Measurements from ENCODE around the gene JPH4.
"Not testable (repeated sequence)": the region's sequence is repeated elsewhere in the genome, so short reads cannot be mapped to it uniquely, and the experiment has no call there.

Gene JPH4

DNA sequence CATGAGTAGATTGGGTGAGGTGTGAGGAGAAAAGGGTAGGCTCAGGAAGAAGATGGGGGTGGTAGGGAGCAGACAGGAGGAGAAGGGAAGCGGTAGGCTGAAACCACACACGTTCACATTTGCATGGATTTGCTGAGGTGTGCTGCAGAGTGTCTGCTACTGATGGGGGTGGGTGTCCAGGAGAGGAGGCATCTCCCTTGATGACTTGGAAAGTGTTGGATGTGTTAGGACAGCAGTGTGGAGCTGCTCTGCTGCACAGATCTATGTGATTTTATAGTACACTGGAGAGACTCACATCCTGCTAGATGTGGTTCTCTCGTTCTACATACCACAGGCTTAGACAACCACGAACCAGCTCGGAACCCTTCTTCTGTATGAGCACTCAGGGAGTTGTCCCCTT, 36.3 kb downstream of the JPH4 start:
- DNase-seq (ENCODE audit: low read depth, low spot score), result no peak
- TF ChIP-seq, protein P1, sequence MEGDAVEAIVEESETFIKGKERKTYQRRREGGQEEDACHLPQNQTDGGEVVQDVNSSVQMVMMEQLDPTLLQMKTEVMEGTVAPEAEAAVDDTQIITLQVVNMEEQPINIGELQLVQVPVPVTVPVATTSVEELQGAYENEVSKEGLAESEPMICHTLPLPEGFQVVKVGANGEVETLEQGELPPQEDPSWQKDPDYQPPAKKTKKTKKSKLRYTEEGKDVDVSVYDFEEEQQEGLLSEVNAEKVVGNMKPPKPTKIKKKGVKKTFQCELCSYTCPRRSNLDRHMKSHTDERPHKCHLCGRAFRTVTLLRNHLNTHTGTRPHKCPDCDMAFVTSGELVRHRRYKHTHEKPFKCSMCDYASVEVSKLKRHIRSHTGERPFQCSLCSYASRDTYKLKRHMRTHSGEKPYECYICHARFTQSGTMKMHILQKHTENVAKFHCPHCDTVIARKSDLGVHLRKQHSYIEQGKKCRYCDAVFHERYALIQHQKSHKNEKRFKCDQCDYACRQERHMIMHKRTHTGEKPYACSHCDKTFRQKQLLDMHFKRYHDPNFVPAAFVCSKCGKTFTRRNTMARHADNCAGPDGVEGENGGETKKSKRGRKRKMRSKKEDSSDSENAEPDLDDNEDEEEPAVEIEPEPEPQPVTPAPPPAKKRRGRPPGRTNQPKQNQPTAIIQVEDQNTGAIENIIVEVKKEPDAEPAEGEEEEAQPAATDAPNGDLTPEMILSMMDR (IDR thresholded peaks at IDR 0.05; ENCODE audit: low read depth, low read length), result no peak
- in situ Hi-C loops (cut with HindIII; ENCODE audit: low sequenced_read_pairs), result no loop called here
- H3K4me3 ChIP-seq (ENCODE audit: low read depth, low read length), result no peak overlapping the region

DNA sequence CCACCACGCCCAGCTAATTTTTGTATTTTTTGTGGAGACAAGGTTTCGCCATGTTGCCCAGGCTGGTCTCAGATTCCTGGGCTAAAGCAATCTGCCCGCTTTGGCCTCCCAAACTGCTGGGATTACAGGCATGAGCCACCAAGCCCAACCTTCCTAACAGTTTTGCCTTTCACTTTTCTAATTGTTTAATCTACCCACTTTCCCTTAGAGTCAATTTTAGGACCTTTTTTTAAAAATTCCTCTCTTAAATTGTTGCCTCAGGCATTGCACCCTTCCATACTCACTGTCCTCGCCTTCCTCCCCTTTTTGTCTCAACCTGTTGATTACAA, 38.5 kb downstream of the JPH4 start:
- TF ChIP-seq, protein P1 (IDR thresholded peaks at IDR 0.05; ENCODE audit: low read depth, low read length), result no peak
- DNase-seq (ENCODE audit: low read depth, low spot score), result no peak
- in situ Hi-C loops (cut with HindIII; ENCODE audit: low sequenced_read_pairs), result no loop called here
- no peak overlapping the region for H3K4me3 ChIP-seq (ENCODE audit: low read depth, low read length)

DNA sequence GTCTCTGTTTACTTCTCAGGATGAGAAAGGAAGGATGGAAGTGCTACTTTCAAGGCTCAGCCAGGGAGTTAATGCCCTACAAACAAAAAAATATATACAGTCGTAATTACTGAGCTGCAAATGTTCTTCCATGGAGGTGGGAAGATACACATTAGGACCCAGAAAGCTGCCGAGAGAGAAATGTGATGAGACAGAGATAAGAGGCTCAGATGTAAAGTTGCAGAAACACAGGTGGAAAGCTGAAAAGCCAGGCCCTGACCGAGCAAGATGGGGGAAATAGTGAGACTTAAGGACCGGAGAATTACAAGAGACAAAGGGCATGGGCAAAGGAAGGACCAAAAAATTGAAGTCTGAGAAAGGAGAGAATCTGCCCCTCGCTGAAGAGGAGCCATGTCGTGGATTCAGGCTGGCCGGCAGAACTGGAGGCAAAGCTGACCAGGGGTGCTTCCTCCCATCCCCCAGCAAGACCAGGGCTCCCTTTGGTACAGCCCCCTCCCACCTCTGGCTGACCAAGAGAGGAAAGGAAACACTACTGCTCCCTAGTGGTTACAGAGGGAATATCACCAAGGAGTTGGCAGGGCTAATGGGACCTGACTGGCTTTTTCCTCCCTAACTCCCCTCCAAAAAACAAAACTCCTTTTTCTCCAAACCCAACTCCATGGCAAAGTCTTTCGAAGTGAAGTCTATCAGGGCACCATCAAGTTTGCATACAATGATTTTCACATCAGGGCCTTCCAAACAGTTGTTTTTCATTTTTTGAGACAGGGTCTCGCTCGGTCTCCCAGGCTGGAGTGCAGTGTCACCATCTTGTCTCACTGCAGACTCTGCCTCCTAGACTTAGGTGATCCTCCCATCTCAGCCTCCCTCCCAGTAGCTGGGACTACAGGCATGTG, 39.1 kb downstream of the JPH4 start:
- in situ Hi-C loops (cut with HindIII; ENCODE audit: low sequenced_read_pairs), result no loop called here
- no peak overlapping the region for H3K4me3 ChIP-seq (ENCODE audit: low read depth, low read length)
- peak; percentile 31 for DNase-seq (ENCODE audit: low read depth, low spot score)
- TF ChIP-seq, protein P1 (IDR thresholded peaks at IDR 0.05; ENCODE audit: low read depth, low read length), result peak; percentile 79

DNA sequence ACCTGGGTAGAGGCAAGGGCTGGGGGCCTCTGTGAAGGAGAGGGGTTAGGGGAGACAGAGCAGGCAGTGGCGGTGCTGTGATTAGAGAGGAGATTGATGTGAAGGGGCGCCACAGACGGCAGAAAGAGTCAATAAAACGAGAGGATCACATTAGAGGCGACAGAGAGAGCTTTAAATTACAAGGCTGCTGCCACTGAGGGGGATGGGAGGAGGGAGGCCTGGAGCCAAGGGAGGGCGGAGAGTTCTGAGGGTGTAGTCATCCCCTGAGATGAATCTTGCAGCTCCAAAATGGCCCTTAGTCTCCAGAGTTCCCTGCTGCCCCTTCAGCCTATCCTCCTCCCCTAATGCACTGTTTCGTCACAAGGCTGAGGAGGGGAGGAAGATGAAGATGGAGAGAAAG, 39.8 kb downstream of the JPH4 start:
- DNase-seq (ENCODE audit: low read depth, low spot score), result peak; percentile 22
- in situ Hi-C loops (cut with HindIII; ENCODE audit: low sequenced_read_pairs), result no loop called here

DNA sequence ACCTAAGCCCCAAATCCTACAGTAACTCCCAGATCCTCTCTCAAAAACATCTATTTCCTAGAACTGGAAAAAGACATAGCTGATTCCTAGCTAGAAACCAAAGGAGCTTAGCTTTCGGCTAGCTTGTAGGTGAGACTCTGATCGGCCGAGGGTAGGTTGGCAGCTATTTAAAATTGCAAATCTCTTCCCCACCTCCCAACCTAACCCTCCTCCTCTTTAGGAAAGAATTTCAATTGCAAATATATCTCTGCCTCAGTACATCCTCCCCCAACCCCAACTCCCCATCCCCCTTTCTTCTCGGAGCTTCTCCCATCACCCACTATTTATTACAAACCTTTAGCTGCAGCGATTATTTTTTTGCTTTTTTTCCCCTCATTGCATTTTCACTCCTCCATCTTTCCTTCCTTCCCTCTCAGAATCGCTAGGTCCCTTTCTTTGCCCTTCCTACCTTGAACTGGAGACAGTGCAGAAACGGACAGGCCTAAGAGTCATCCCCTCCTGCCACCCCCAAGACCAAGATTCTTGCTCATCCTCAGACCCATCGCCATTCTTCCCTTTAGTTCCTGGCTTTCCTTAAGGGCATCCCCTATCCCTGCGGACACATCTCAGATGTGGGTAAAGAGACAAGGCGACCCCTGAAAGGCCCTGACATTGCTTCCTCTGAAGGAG, 40.4 kb downstream of the JPH4 start:
- no peak for DNase-seq (ENCODE audit: low read depth, low spot score)
- TF ChIP-seq, protein P1 (IDR thresholded peaks at IDR 0.05; ENCODE audit: low read depth, low read length), result no peak
- in situ Hi-C loops (cut with HindIII; ENCODE audit: low sequenced_read_pairs), result no loop called here
- H3K4me3 ChIP-seq (ENCODE audit: low read depth, low read length), result no peak overlapping the region

More for the DNA sequence above, 39.8 kb downstream of the JPH4 start:
- no peak overlapping the region for H3K4me3 ChIP-seq (ENCODE audit: low read depth, low read length)
- TF ChIP-seq, protein P1 (IDR thresholded peaks at IDR 0.05; ENCODE audit: low read depth, low read length), result no peak

DNA sequence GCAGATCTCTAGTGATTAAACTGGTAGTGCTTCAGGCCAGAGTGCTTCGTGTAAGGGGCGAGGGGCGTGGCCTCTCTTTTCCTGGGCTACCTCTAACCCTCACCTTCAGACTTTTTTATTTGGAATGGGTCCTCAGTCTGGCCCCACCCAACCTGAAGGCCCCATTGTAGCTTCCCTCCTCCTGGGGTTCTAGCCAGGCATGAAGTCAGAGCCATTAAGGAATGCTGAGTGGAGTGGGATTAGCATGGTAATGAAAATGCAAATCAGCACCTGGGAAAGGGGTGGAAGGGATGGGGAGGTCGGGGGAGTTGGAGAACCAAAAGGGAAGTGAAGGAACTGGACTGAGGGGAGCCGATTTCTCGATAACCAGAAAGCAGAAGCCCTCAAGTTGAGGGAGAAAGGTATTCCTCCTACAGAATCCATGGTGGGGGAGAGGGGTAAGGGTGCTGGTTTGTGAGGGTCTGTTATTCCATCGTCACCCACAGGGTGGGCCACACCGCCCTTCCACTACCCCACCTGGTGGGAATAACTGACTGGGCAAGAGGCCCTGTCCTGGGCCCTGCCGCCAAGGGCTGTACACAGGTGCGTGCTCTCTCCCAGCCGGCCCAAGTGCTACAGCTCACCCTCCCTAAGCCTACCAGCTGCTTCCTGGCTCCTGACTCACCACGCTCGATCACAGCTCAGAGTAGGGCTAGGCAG, 41.1 kb downstream of the JPH4 start:
- DNase-seq (ENCODE audit: low read depth, low spot score), result no peak
- in situ Hi-C loops (cut with HindIII; ENCODE audit: low sequenced_read_pairs), result no loop called here

DNA sequence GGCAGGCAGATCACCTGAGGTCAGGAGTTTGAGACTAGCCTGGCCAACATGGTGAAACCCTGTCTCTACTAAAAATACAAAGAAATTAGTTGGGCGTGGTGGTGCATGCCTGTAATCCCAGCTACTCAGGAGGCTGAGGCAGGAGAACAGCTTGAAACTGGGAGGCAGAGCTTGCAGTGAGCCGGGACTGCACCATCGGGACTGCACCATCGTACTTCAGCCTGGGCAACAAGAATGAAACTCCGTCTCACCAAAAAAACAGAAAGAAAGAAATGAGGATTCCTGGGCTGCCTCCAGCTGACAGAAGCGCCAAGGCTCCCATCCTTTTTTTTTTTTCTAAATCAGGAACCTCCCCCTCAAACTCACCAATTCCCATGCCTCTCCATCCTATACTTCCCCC, 41.7 kb downstream of the JPH4 start:
- H3K4me3 ChIP-seq (ENCODE audit: low read depth, low read length); in situ Hi-C loops (cut with HindIII; ENCODE audit: low sequenced_read_pairs); DNase-seq (ENCODE audit: low read depth, low spot score): not testable (repeated sequence)

More for the DNA sequence above, 41.1 kb downstream of the JPH4 start:
- H3K4me3 ChIP-seq (ENCODE audit: low read depth, low read length), result no peak overlapping the region
- TF ChIP-seq, protein P1 (IDR thresholded peaks at IDR 0.05; ENCODE audit: low read depth, low read length), result no peak
